D341Med (cell line): ENCODE data around the gene ENTPD1.
"Not testable (repeated sequence)": the region's sequence is repeated elsewhere in the genome, so short reads cannot be mapped to it uniquely, and the experiment has no call there.

Experiments
- DNase-seq: peaks from one replicate; pipeline ENCODE4 v3.0.0; 2012; ENCODE audit warnings: low spot score

The ENTPD1 gene

DNA sequence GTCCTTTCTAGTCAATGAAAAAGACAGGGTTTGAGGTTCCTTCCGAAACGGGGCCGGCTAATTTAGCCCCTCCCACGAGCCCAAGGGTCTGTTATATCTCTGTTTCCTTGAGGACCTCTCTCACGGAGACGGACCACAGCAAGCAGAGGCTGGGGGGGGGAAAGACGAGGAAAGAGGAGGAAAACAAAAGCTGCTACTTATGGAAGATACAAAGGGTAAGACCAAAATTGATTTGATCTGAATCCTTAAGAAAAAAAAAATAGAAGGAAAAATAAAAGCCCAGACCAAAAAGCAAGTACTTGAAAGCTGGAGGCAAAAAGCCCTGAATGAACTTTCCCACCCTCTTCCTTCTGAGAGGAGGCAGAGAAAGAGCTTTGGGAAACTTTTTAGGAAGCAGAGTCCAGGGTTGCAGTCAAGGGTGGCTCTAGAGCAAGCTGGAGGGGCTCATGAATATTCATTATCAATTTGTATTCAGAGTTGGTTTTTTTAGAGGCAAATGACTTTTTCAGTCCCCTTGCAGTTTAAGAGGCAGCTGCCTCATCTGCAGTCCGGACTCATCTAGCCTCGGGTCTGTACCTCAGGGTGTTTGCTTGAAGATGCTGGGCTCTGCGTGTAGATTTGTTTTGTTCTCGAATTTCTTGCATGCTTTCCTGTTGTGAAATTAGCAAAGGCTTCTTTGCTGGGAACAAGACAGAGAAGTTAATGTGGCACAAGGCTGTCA is at the start of gene ENTPD1:
ENTPD1 (plus strand) TSS at position 123 of the 721 bp plus-strand sequence; CDS start at position 200, 77 bp downstream.
- DNase-seq = no peak

DNA sequence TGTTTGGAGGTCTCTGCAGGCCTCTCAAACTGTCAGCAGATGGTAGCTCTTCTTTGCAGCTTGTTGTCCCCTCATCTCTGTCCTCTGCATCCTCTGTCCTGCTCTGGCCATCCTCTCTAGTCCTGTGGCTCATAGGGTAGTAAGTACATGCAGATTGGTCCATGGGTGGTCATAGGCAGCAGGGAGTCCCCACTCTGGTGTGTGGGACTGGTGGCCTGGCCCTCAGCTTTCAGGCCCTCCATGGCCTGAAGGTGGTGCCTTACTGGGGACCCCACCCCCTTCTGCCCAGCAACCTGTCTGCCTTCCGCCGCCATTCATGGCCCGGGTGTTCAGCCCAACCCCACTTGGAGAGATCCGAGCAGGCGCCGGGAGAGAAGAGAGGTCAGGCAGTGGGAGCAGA is 49.4 kb upstream of the ENTPD1 start:
- no peak for DNase-seq

- DNase-seq = no peak
Observed at GRCh38 chr10:95706990-95707389, 49.0 kb upstream of the ENTPD1 start.

- no peak for DNase-seq
Observed at GRCh38 chr10:95711492-95711891, 44.5 kb upstream of the ENTPD1 start.

GRCh38 chr10:95716466-95716865 is 39.5 kb upstream of the ENTPD1 start:
- DNase-seq = no peak

DNA sequence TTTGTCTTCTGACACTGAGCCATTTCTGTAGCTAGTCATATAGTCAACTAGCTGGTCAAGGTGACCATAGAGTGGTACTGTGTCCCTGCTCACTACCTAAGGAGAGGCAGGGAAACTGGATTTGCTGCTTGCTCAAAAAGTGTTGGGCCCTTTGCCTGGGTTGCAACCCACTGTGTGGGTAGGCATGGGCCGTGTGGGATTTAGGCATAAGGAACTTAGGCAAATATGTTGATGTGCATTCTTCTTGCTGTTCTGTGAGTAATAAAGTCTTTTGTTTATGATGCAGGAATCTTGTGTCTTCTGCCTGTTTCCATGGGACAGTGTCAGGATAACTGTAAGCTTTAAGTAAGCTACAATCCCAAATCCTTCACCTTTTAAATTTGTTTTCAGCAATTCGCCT is 39.1 kb upstream of the ENTPD1 start:
- no peak for DNase-seq

GRCh38 chr10:95720745-95721144 is 35.2 kb upstream of the ENTPD1 start:
- not testable (repeated sequence) for DNase-seq

DNA sequence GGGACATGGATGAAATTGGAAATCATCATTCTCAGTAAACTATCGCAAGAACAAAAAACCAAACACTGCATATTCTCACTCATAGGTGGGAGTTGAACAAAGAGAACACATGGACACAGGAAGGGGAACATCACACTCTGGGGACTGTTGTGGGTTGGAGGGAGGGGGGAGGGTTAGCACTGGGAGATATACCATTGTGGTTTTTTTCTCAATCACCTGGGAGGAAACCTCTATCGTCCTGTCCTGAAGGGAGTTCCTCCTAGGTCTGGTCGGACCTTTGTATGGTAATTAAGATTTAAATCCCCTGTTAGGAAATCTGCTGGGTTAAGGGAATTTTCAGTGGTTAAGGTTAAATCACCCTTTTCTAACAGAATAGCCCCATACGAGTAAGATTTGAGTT is 33.5 kb upstream of the ENTPD1 start:
- DNase-seq = not testable (repeated sequence)

- DNase-seq = no peak
Observed at GRCh38 chr10:95728526-95728925, 27.4 kb upstream of the ENTPD1 start.

DNA sequence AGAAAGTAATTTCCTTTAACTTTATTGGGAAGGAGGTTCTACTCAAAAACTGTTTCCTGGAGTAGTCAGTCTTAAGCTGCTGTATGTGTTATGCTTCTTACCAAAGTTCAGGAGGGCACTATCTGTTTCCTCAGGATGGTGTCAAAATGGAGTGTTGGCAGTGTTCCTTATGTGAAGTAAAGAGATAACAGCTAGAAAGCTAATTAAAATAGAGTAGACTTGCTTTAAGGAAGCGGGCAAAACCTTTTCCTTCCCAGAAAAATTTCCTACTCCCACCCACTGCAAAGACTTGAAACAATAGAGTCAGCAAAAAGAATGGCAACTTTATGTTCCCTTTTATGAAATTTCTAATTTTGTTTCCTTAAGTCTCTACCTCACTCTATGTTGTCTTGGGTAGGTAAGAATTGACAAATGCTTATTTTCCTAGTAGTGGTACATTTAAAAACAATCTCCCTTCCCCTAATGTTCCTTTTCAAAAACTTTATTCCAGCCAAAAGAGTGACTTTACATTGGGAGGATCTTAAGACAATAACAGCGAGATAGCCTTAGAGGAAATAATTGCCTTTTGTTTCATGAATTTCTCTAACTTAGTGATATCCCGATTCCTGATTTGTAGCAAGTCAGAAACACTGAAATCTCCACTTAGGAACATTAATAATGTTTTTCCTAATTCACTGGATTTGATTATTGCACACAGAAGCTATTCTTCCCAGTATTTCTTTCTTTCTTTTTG is 26.5 kb upstream of the ENTPD1 start:
- DNase-seq = no peak

GRCh38 chr10:95730233-95730632 is 25.7 kb upstream of the ENTPD1 start:
- DNase-seq = no peak

DNA sequence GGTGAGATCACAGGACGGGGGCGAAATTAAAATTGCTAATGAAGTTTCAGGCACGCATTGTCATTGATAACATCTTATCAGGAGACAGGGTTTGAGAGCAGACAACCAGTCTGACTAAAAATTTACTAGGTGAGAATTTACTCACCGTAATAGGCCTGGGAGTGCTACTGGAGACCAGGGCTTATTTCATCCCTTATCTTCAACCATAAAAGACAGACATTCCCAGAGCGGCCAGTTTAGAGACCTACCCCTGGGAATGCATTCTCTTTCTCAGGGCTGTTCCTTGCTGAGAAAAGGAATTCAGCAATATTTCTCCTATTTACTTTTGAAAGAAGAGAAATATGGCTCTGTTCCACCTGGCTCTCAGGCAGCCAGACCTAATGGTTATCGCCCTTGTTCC is 23.1 kb upstream of the ENTPD1 start:
- not testable (repeated sequence) for DNase-seq

- DNase-seq = no peak
Observed at GRCh38 chr10:95739056-95739455, 16.9 kb upstream of the ENTPD1 start.

GRCh38 chr10:95741807-95742467 is 14.0 kb upstream of the ENTPD1 start:
- no peak for DNase-seq

GRCh38 chr10:95742485-95742884 is 13.5 kb upstream of the ENTPD1 start:
- DNase-seq = no peak

DNA sequence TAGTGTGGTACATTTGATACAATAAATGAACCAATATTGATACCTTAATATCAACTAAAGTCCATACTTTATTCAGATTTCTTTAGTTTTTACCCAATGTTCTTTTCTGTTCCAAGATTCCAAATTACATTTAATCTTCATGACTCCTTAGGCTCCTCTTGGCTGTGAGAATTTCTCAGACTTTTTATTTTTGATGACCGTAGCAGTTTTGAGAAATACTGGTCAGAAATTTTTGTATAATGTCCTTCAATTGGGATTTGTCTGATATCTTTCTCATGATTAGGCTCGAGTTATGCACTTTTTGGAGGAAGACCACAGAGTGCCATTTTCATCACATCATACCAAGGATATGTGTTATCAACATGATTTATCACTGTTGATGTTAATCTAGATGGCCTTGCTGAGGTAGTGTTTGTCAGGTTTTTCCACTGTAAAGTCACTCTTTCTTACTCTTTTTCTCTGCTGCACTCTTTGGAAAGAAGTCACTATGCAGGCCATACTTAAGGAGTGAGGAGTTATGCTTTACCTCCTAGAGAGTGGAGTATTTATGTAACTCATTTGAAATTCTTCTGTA is 12.9 kb upstream of the ENTPD1 start:
- no peak for DNase-seq

- DNase-seq = no peak
Observed at GRCh38 chr10:95745501-95745900, 10.5 kb upstream of the ENTPD1 start.

DNA sequence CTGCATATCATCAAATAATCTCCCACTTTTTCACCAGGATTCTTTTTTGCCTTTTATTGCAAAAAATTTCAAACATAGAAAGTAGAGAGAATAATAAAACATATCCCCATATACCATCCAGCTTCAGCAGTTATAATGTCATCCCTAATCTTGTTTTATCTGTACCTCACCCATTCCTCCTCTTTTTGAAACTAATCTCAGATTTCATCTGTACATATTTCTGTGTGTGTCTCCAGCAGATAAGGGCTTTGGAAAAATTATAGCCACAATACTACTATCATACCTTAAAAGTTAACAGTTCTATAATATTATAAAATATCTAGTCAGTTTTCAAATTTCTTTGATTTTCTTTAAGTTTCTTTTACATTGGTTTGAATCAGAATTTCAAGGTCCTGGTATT is 7.6 kb upstream of the ENTPD1 start:
- DNase-seq = no peak

- no peak for DNase-seq
Observed at GRCh38 chr10:95755511-95756004, 405 bp upstream of the ENTPD1 start.

- no peak for DNase-seq
Observed at GRCh38 chr10:95756809-95757684, 1.1 kb downstream of the ENTPD1 start.

DNA sequence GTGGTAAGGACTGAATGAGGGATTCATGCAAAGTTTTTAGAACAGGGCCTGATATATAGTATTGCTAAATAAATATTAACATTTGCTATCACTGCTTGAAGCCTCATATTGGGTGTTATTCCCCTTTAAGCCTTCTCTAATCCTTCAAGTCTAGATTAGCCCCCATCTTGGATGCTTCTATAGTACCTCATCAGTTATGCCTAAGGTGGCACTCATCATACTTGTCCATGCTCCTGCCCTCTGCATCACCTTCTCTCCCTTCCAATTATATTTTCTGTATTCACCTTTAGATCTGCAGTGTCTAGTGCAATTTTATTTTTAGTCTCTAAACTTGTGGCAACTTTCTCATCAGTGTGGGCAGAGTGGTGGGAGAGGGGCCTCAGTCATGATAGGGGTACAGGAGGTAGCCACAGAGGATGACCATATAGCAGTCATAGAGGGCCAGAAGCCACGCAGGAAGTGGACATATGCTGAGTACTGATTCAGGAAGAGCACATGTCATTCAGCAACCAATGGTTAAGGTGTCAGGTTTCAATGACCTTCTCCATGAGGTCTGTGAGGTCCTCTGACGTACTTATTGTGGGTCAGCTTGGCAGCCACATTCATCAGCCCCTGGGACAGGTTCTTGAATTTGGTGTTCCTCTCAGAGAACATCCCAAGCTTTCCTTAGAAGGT is 2.5 kb downstream of the ENTPD1 start:
- DNase-seq = no peak
